Measurements from ENCODE around the gene BRAF. TPM values are rescaled to one million over a fixed set of nuclear protein-coding genes. Genes with fewer than 3 reads are reported as not detected.
A peak's percentile ranks its signal among the peaks of the same experiment; 100 is the strongest.

Gene BRAF
- total and polyA plus RNA-seq, 2 experiments from 2014 or later: 15.5 to 34.8 TPM

- no peak for DNase-seq (ENCODE audit: low read depth in 1 of 2, low spot score in 1 of 2)
- Histone ChIP-seq H3K36me3 (peaks cover 22% of the 10 kb centered on the region), H3K9me3 (ENCODE audit: low read depth) (no peaks in the 10 kb centered on the region), H3K27ac (no peak overlapping the region), H3K27me3 (no peaks in the 10 kb centered on the region), H3K4me1 (ENCODE audit: low read depth) (no peaks in the 10 kb centered on the region), H3K4me3 (no peak overlapping the region)
- no peak for TF ChIP-seq CTCF (IDR thresholded peaks at IDR 0.05; ENCODE audit: low read depth, low read length)
Observed at GRCh38 chr7:140738280-140738679, 186.4 kb downstream of the BRAF start.

DNA sequence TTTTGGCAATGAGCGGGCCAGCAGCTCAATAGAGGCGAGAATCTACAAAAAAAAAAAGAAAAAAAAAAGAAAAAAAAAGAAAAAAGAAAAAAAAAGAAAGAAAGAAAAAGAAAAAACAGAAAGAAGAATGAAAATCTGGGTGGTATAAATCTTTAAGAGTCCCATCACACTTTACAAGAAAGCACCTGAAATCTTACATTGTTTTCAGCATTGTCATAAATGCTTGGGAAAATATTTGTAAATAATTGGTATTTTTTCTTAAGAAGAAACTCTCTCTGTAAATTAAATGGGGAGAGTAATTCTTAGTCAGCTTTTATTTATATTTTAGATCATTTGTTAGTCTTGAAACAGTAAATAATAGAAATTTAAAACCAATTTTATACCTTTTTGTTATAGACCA lies 190.0 kb downstream of the BRAF start:
- no peak overlapping the region for H3K27ac ChIP-seq
- H3K36me3 ChIP-seq: peaks cover 28% of the 10 kb centered on the region
- DNase-seq (ENCODE audit: low read depth in 1 of 2, low spot score in 1 of 2): no peak
- no peaks in the 10 kb centered on the region for H3K9me3 ChIP-seq (ENCODE audit: low read depth)
- H3K4me3 ChIP-seq: no peak overlapping the region
- TF ChIP-seq CTCF (IDR thresholded peaks at IDR 0.05; ENCODE audit: low read depth, low read length): no peak
- no peaks in the 10 kb centered on the region for H3K27me3 ChIP-seq
- no peaks in the 10 kb centered on the region for H3K4me1 ChIP-seq (ENCODE audit: low read depth)

- no peaks in the 10 kb centered on the region for H3K27me3 ChIP-seq
- no peak for DNase-seq (ENCODE audit: low read depth in 1 of 2, low spot score in 1 of 2)
- H3K27ac ChIP-seq: no peak overlapping the region
- TF ChIP-seq CTCF (IDR thresholded peaks at IDR 0.05; ENCODE audit: low read depth, low read length): no peak
- H3K36me3 ChIP-seq: peaks cover 24% of the 10 kb centered on the region
- H3K9me3 ChIP-seq (ENCODE audit: low read depth): no peaks in the 10 kb centered on the region
- H3K4me3 ChIP-seq: no peak overlapping the region
- H3K4me1 ChIP-seq (ENCODE audit: low read depth): no peaks in the 10 kb centered on the region
Observed at GRCh38 chr7:140734096-140734495, 190.6 kb downstream of the BRAF start.

DNA sequence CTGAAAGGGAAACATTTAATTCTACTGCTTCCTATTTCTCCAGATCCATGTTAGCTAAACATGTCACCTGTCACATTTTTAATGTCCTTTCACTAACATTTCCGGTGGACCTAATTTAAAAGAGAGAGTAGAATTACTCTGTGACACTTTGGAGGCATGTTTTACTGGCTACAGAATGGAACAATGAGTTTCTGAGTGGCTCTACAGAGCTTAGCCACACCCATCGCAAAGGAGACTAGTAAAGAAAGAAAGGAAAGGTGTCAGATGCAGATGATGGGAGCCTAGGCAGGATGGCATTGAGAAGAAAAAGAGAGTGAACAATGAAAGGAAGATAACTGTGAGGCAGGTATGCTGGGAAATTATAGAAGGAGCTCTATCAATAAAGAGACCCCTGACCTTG lies 192.3 kb downstream of the BRAF start:
- Histone ChIP-seq H3K27me3 (no peaks in the 10 kb centered on the region), H3K9me3 (ENCODE audit: low read depth) (no peaks in the 10 kb centered on the region), H3K36me3 (peaks cover 10% of the 10 kb centered on the region), H3K27ac (no peak overlapping the region), H3K4me3 (no peak overlapping the region), H3K4me1 (ENCODE audit: low read depth) (no peaks in the 10 kb centered on the region)
- no peak for DNase-seq (ENCODE audit: low read depth in 1 of 2, low spot score in 1 of 2)
- no peak for TF ChIP-seq CTCF (IDR thresholded peaks at IDR 0.05; ENCODE audit: low read depth, low read length)

DNA sequence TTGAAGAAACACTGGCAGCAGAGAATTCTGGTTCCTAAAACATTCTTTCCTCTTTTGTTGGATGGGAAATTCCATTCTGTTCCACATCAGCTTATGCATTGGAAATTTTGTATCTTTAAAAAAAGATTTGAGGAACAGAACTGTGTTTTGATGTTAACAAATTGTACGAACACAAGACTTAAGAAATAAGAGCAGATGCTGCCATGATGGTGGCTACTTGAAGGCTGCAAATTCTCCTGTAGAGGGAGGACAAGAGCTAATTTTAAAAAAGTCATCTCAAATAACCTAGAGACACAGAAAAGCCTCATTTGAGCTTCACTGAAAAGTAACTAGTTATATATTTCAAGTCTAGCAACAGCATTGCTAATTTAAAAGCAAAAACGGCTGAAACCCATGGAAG lies 198.4 kb downstream of the BRAF start:
- no peak overlapping the region for H3K4me3 ChIP-seq
- H3K36me3 ChIP-seq: peaks cover 14% of the 10 kb centered on the region
- TF ChIP-seq CTCF (IDR thresholded peaks at IDR 0.05; ENCODE audit: low read depth, low read length): peak; percentile 40
- H3K27ac ChIP-seq: no peak overlapping the region
- H3K27me3 ChIP-seq: no peaks in the 10 kb centered on the region
- H3K4me1 ChIP-seq (ENCODE audit: low read depth): no peaks in the 10 kb centered on the region
- peak in 1 of 2 donors; percentile 27 for DNase-seq (ENCODE audit: low read depth in 1 of 2, low spot score in 1 of 2)
- no peaks in the 10 kb centered on the region for H3K9me3 ChIP-seq (ENCODE audit: low read depth)

DNA sequence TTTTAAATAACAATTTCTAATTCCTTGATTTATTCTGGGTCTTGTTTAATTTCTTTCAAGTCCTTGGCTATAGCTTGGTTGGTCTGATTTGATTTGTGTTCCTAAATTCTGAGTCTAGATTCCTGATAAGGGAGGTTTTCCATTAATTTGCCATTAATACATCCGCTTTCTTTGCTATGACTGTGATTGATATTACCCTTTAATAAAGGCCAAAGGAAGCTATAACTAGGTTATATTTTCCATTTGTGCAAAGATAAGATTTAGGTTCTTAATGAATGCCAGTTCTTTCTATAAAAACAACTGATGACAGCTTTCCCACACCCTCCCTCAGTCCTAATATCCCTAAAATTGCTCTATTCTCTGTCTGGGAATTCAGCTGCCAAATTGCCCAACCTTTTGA lies 200.0 kb downstream of the BRAF start:
- H3K27ac ChIP-seq: no peak overlapping the region
- H3K9me3 ChIP-seq (ENCODE audit: low read depth): no peaks in the 10 kb centered on the region
- no peak for DNase-seq (ENCODE audit: low read depth in 1 of 2, low spot score in 1 of 2)
- no peak overlapping the region for H3K4me3 ChIP-seq
- H3K27me3 ChIP-seq: no peaks in the 10 kb centered on the region
- H3K36me3 ChIP-seq: peaks cover 6% of the 10 kb centered on the region
- H3K4me1 ChIP-seq (ENCODE audit: low read depth): no peaks in the 10 kb centered on the region
- TF ChIP-seq CTCF (IDR thresholded peaks at IDR 0.05; ENCODE audit: low read depth, low read length): no peak
